Measurements from ENCODE around the gene CPB2.

DNA sequence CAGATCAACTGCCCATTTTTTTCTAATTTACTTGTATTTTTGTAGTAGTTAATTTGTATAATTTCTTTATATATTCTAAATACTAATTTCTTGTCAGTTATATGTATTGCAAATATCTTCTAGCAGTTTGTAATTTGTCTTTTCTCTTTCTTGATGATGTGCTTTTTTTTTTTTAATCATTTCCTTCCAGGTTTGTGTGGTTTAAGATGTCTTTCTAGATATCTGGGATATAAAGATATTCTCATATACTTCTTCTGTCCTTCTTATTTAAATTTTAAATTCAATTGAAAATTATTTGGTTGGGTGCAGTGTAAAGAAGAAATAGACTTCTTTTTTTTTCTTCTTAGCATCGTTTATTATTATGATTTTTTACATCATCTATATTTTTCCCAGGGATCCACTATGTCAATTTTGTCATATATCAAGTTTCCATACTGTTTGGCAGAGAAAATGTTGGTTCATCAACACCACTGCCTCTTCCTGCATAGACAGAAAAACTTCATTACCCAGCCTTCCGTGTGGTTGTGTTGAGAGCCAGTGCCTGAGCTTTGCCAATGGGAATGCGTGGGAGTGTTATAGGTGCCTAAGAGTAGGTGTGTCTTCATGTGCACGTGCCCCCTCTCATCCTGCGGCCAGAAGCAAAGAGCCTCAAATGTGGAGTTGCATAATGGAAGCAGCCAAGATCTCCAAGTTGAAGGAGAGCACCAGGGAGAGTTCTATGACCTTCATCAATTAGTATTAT is 15.8 kb downstream of the CPB2 start:
- TF ChIP-seq POLR2AphosphoS5 (IDR thresholded peaks at IDR 0.05; ENCODE audit: insufficient read depth in 1 of 2, low read depth in 1 of 2) = no peak
- no peak for TF ChIP-seq POLR2A (IDR thresholded peaks at IDR 0.05)
- TF ChIP-seq, protein P1, sequence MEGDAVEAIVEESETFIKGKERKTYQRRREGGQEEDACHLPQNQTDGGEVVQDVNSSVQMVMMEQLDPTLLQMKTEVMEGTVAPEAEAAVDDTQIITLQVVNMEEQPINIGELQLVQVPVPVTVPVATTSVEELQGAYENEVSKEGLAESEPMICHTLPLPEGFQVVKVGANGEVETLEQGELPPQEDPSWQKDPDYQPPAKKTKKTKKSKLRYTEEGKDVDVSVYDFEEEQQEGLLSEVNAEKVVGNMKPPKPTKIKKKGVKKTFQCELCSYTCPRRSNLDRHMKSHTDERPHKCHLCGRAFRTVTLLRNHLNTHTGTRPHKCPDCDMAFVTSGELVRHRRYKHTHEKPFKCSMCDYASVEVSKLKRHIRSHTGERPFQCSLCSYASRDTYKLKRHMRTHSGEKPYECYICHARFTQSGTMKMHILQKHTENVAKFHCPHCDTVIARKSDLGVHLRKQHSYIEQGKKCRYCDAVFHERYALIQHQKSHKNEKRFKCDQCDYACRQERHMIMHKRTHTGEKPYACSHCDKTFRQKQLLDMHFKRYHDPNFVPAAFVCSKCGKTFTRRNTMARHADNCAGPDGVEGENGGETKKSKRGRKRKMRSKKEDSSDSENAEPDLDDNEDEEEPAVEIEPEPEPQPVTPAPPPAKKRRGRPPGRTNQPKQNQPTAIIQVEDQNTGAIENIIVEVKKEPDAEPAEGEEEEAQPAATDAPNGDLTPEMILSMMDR (IDR thresholded peaks at IDR 0.05) = no peak

All from vagina (tissue), 2 donors.